ENCODE measurements around the gene ABL2.

The ABL2 gene

DNA sequence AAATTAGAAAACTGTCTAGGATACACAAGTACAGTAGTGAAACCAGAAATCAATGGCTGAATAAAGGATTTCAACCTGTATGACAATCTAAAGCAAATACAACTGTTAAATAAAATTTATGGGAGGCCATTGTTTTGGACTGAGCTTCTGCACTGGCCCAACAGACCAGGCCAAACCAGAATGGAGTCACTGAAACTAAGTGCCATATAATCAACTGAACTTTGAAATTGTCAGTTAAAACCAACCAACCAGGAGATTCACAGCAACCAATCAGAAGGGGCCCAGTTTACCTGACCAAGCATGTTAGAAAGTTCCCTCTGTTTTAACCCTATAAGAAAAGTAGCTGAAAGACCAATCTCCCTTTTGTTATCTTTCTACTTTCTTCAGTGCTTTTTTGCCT is 33.6 kb upstream of the ABL2 start:
- no peaks in the 10 kb centered on the region for H3K27me3 ChIP-seq (ENCODE audit: control insufficient read depth, insufficient read depth, low read length)
- H3K9me3 ChIP-seq (ENCODE audit: control insufficient read depth, low read length), result no peaks in the 10 kb centered on the region
- no peaks in the 10 kb centered on the region for H3K79me2 ChIP-seq
- TF ChIP-seq, protein P1, sequence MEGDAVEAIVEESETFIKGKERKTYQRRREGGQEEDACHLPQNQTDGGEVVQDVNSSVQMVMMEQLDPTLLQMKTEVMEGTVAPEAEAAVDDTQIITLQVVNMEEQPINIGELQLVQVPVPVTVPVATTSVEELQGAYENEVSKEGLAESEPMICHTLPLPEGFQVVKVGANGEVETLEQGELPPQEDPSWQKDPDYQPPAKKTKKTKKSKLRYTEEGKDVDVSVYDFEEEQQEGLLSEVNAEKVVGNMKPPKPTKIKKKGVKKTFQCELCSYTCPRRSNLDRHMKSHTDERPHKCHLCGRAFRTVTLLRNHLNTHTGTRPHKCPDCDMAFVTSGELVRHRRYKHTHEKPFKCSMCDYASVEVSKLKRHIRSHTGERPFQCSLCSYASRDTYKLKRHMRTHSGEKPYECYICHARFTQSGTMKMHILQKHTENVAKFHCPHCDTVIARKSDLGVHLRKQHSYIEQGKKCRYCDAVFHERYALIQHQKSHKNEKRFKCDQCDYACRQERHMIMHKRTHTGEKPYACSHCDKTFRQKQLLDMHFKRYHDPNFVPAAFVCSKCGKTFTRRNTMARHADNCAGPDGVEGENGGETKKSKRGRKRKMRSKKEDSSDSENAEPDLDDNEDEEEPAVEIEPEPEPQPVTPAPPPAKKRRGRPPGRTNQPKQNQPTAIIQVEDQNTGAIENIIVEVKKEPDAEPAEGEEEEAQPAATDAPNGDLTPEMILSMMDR (IDR thresholded peaks at IDR 0.05), result no peak
- no peak overlapping the region for H2AFZ ChIP-seq
- no peak overlapping the region for H3K4me2 ChIP-seq (ENCODE audit: low read length)
- H3K4me3 ChIP-seq (ENCODE audit: low read depth, low read length), result no peak overlapping the region
- H3K27ac ChIP-seq, result no peak overlapping the region
- no peaks in the 10 kb centered on the region for H3K36me3 ChIP-seq (ENCODE audit: control insufficient read depth, insufficient read depth, low read length)
- no peaks in the 10 kb centered on the region for H3K4me1 ChIP-seq
- H3K9ac ChIP-seq, result no peak overlapping the region

DNA sequence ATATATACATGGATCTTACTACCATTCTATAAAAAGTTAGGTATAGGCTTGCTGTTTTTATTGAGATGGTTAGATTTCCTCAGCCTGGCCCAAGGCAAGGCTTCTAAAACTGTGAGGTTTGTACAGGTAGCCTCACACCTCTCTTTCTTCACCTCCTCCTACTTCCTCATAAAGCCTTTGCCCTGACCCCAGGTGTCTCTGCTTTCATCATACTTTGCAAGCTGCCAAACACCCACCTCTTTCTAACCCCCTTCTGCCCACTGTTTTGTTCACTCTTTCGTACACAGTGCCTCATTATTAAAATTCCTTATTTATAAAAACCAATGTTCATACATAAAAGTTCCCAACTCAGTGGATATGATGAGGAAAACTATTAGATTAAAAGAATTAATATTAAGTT is 32.7 kb upstream of the ABL2 start:
- TF ChIP-seq, protein P1 (IDR thresholded peaks at IDR 0.05), result no peak

DNA sequence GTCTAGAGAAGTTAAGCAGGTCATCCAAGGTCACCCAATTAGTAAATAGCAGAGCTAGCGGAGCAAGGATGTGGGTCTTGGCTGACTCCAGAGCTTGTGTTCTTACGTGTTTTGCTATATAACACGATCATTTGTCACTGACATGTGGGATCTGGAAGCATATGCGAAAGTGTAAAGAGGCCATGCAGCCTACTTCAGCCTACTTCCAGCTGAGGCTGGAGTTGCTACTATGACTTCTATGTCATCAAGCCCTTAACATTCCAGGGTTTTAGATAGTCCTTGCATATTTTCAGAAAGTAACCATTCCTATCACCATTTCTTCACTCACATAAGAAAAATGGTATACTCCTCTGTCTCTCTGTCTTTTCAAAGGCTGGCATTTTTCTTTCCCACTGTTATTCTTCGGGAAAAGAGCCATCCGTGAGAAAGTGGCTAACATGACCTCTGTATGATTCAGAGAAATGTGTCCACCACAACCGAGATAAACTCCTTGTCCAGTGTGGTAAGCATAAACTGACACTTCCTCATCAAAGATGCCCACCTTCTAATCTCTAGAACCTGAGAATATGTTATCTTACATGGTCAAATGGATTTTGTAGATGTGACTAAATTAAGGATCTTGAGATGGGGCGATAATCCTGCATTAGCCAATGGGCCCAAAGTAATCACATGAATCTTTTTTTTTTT is 24.0 kb upstream of the ABL2 start:
- H3K4me3 ChIP-seq (ENCODE audit: low read depth, low read length), result no peak overlapping the region
- no peaks in the 10 kb centered on the region for H3K27me3 ChIP-seq (ENCODE audit: control insufficient read depth, insufficient read depth, low read length)
- H3K36me3 ChIP-seq (ENCODE audit: control insufficient read depth, insufficient read depth, low read length), result no peaks in the 10 kb centered on the region
- no peaks in the 10 kb centered on the region for H3K9me3 ChIP-seq (ENCODE audit: control insufficient read depth, low read length)
- TF ChIP-seq, protein P1 (IDR thresholded peaks at IDR 0.05), result no peak
- no peak overlapping the region for H2AFZ ChIP-seq
- H3K9ac ChIP-seq, result no peak overlapping the region
- no peaks in the 10 kb centered on the region for H3K4me1 ChIP-seq
- H3K79me2 ChIP-seq, result no peaks in the 10 kb centered on the region
- H3K27ac ChIP-seq, result no peak overlapping the region
- H3K4me2 ChIP-seq (ENCODE audit: low read length), result no peak overlapping the region

More for the DNA sequence above, 32.7 kb upstream of the ABL2 start:
- no peak overlapping the region for H3K9ac ChIP-seq
- H3K4me1 ChIP-seq, result no peaks in the 10 kb centered on the region
- no peak overlapping the region for H3K4me3 ChIP-seq (ENCODE audit: low read depth, low read length)
- no peaks in the 10 kb centered on the region for H3K36me3 ChIP-seq (ENCODE audit: control insufficient read depth, insufficient read depth, low read length)
- no peak overlapping the region for H2AFZ ChIP-seq
- H3K9me3 ChIP-seq (ENCODE audit: control insufficient read depth, low read length), result no peaks in the 10 kb centered on the region
- no peaks in the 10 kb centered on the region for H3K79me2 ChIP-seq
- H3K27me3 ChIP-seq (ENCODE audit: control insufficient read depth, insufficient read depth, low read length), result no peaks in the 10 kb centered on the region
- no peak overlapping the region for H3K4me2 ChIP-seq (ENCODE audit: low read length)
- no peak overlapping the region for H3K27ac ChIP-seq

DNA sequence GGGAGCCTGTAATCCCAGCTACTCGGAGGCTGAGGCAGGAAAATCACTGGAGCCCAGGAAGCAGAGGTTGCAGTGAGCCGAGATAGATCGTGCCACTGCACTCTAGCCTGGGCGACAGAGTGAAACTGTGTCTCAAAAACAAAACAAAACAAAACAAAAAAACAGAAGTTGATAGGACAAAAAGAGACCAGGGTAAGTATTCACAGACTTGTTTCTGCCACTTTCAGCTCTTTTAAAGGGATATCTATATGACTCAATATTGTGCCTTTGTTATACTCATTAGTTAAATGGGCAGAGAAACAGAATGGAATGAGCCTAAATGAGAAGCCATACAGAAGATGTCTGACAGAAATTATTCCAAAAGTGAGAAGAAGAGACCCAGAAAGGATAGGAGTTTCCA is 23.1 kb upstream of the ABL2 start:
- Histone ChIP-seq H3K79me2 (no peaks in the 10 kb centered on the region), H3K27me3 (ENCODE audit: control insufficient read depth, insufficient read depth, low read length) (no peaks in the 10 kb centered on the region), H3K27ac (no peak overlapping the region), H3K4me2 (ENCODE audit: low read length) (no peak overlapping the region), H3K4me3 (ENCODE audit: low read depth, low read length) (no peak overlapping the region), H3K36me3 (ENCODE audit: control insufficient read depth, insufficient read depth, low read length) (no peaks in the 10 kb centered on the region), H3K9me3 (ENCODE audit: control insufficient read depth, low read length) (no peaks in the 10 kb centered on the region), H3K9ac (no peak overlapping the region), H3K4me1 (no peaks in the 10 kb centered on the region), H2AFZ (no peak overlapping the region)
- TF ChIP-seq, protein P1 (IDR thresholded peaks at IDR 0.05), result no peak

DNA sequence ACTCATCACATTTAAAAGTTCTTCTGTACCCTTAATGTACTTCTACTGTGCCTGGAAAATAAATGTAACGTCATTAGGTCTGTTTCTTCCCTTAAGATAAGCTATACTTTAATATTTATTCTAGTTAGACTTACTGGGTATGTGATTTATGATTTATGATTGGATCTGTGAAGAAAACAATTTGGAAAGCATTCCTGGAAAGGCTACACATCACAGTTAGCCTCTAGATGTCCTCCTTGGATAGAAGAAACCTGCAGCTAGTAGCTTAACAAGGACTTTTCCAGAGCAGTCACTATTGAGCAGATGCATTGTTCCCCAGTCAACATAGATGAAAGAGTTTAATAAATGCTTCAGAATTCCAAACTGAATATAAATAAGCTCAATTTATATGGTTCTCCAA is 22.2 kb upstream of the ABL2 start:
- Histone ChIP-seq H3K27ac (no peak overlapping the region), H3K4me2 (ENCODE audit: low read length) (no peak overlapping the region), H3K36me3 (ENCODE audit: control insufficient read depth, insufficient read depth, low read length) (no peaks in the 10 kb centered on the region), H3K9ac (no peak overlapping the region), H3K27me3 (ENCODE audit: control insufficient read depth, insufficient read depth, low read length) (no peaks in the 10 kb centered on the region), H2AFZ (no peak overlapping the region), H3K4me3 (ENCODE audit: low read depth, low read length) (no peak overlapping the region), H3K4me1 (no peaks in the 10 kb centered on the region), H3K79me2 (no peaks in the 10 kb centered on the region), H3K9me3 (ENCODE audit: control insufficient read depth, low read length) (no peaks in the 10 kb centered on the region)
- TF ChIP-seq, protein P1 (IDR thresholded peaks at IDR 0.05), result peak; percentile 21

Measured in parathyroid adenoma (tissue), 2 donors.